Measurements from ENCODE around the gene RHOB. TPM values are rescaled to one million over a fixed set of nuclear protein-coding genes. Genes with fewer than 3 reads are reported as not detected.

The RHOB gene
- polyA plus RNA-seq, 1 donor from 2014 or later: 205 TPM

DNA sequence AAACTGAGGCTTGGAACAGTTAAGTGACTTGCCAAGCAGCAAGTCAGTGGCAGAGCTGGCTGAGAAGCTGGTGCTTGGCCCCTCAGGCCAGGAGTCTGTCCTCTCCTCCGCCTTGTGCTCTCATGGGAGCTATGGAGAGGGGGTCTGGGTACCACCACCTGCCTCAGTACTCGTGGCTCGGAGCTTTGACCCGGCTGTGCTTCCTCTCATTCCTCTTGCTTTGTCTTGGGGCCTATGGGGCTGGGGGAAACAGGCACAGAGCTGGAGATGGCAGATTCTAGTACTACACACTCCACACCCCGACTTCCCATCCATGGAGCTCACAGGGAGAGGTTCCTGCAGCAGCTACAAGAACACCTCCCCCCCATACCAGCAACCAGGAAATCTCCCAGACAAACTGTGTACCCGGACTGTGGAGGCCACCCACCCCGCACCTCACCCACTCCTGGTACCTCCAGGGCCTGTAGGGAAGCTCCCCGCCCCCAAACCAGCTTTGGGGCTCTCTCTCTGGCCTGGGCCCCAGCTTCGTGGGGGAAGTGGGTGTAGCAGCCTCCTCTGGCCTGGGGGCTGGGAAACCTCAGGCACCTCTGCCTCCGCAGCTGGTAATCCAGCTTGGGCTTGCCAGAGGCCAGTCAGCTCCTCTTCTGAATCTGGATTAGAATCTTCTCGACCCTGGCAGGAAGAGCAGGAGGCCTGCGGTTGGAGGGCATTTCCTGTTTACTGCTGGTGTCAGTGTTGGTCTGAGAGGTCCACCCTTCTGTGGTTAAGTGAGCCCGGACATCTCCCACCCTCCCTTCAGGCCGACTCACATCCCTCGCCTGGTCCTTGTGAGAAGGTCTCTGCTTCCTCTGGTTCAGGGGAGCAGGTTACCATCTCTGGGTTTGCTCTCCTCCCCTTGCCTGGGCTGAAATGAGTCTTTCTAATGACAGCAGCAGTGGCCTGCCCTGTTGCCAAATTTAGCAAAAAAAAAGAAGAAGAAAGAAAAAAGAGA is 22.3 kb upstream of the RHOB start:
- H3K9ac ChIP-seq (ENCODE audit: low read length): no peak overlapping the region
- no peaks in the 10 kb centered on the region for H3K79me2 ChIP-seq (replicated peaks; ENCODE audit: insufficient read depth, low read length)
- H3K27ac ChIP-seq (ENCODE audit: low read length): no peak overlapping the region
- no peaks in the 10 kb centered on the region for H3K36me3 ChIP-seq (ENCODE audit: insufficient read depth, low read length)
- no peaks in the 10 kb centered on the region for H3K9me2 ChIP-seq (ENCODE audit: insufficient read depth, low read length)
- no peak overlapping the region for H2AFZ ChIP-seq (ENCODE audit: low read depth, low read length)
- no peak overlapping the region for H3K4me2 ChIP-seq (ENCODE audit: low read length)
- H4K20me1 ChIP-seq (ENCODE audit: insufficient read depth): no peaks in the 10 kb centered on the region
- no peaks in the 10 kb centered on the region for H3F3A ChIP-seq (ENCODE audit: insufficient read depth, low read length, poor library complexity, severe bottlenecking)
- no peaks in the 10 kb centered on the region for H3K27me3 ChIP-seq (ENCODE audit: insufficient read depth, low read depth, low read length)
- no peaks in the 10 kb centered on the region for H3K9me3 ChIP-seq (ENCODE audit: low read length)
- TF ChIP-seq SMC3 (conservative IDR thresholded peaks at IDR 0.05; ENCODE audit: poor library complexity): no peak
- no peak for TF ChIP-seq POLR2AphosphoS5 (IDR thresholded peaks at IDR 0.05)
- no peak for TF ChIP-seq RAD21 (conservative IDR thresholded peaks at IDR 0.05)
- TF ChIP-seq, protein P1, sequence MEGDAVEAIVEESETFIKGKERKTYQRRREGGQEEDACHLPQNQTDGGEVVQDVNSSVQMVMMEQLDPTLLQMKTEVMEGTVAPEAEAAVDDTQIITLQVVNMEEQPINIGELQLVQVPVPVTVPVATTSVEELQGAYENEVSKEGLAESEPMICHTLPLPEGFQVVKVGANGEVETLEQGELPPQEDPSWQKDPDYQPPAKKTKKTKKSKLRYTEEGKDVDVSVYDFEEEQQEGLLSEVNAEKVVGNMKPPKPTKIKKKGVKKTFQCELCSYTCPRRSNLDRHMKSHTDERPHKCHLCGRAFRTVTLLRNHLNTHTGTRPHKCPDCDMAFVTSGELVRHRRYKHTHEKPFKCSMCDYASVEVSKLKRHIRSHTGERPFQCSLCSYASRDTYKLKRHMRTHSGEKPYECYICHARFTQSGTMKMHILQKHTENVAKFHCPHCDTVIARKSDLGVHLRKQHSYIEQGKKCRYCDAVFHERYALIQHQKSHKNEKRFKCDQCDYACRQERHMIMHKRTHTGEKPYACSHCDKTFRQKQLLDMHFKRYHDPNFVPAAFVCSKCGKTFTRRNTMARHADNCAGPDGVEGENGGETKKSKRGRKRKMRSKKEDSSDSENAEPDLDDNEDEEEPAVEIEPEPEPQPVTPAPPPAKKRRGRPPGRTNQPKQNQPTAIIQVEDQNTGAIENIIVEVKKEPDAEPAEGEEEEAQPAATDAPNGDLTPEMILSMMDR (IDR thresholded peaks at IDR 0.05; ENCODE audit: poor library complexity, severe bottlenecking): no peak
- no peak for TF ChIP-seq EZH2 (IDR thresholded peaks at IDR 0.05; ENCODE audit: borderline replicate concordance, insufficient read depth, low read length, poor library complexity, severe bottlenecking)
- TF ChIP-seq, protein P2, sequence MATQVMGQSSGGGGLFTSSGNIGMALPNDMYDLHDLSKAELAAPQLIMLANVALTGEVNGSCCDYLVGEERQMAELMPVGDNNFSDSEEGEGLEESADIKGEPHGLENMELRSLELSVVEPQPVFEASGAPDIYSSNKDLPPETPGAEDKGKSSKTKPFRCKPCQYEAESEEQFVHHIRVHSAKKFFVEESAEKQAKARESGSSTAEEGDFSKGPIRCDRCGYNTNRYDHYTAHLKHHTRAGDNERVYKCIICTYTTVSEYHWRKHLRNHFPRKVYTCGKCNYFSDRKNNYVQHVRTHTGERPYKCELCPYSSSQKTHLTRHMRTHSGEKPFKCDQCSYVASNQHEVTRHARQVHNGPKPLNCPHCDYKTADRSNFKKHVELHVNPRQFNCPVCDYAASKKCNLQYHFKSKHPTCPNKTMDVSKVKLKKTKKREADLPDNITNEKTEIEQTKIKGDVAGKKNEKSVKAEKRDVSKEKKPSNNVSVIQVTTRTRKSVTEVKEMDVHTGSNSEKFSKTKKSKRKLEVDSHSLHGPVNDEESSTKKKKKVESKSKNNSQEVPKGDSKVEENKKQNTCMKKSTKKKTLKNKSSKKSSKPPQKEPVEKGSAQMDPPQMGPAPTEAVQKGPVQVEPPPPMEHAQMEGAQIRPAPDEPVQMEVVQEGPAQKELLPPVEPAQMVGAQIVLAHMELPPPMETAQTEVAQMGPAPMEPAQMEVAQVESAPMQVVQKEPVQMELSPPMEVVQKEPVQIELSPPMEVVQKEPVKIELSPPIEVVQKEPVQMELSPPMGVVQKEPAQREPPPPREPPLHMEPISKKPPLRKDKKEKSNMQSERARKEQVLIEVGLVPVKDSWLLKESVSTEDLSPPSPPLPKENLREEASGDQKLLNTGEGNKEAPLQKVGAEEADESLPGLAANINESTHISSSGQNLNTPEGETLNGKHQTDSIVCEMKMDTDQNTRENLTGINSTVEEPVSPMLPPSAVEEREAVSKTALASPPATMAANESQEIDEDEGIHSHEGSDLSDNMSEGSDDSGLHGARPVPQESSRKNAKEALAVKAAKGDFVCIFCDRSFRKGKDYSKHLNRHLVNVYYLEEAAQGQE (IDR thresholded peaks at IDR 0.05; ENCODE audit: borderline replicate concordance): no peak
- TF ChIP-seq TAF1 (IDR thresholded peaks at IDR 0.05; ENCODE audit: low read depth): no peak
- no peak for TF ChIP-seq MXI1 (conservative IDR thresholded peaks at IDR 0.05; ENCODE audit: poor library complexity, severe bottlenecking)
- no peak for TF ChIP-seq EP300 (conservative IDR thresholded peaks at IDR 0.05; ENCODE audit: poor library complexity, severe bottlenecking)
- H3K4me3 ChIP-seq (ENCODE audit: low read length): no peak overlapping the region

DNA sequence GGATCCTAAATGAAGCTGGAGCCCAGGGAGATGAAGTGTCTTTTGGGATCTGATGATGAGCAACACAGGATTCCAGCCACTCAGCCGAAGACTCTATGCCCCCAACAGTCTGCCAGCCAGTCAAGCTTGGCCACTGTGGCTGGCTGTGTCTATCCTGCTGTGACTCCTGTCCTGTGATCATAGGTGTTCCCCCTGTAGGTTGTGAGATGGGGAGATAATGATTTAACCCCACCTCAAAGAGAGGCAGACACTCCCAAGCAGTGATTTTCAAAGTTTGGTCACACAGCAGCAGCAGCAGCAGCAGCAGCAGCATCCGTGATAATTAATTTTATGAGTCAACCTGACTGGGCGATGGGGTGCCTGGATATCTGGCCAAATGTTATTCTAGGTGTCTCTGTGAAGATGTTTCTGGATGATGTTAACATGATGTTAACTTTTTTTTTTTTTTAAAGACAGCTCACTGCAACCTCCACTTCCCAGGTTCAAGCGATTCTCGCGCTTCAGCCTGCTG is 21.4 kb upstream of the RHOB start:
- Histone ChIP-seq H3K9me3 (ENCODE audit: low read length) (no peaks in the 10 kb centered on the region), H3F3A (ENCODE audit: insufficient read depth, low read length, poor library complexity, severe bottlenecking) (no peaks in the 10 kb centered on the region), H3K4me3 (ENCODE audit: low read length) (no peak overlapping the region), H3K9ac (ENCODE audit: low read length) (no peak overlapping the region), H3K27ac (ENCODE audit: low read length) (no peak overlapping the region), H3K36me3 (ENCODE audit: insufficient read depth, low read length) (no peaks in the 10 kb centered on the region), H3K27me3 (ENCODE audit: insufficient read depth, low read depth, low read length) (no peaks in the 10 kb centered on the region), H4K20me1 (ENCODE audit: insufficient read depth) (no peaks in the 10 kb centered on the region), H3K79me2 (replicated peaks; ENCODE audit: insufficient read depth, low read length) (no peaks in the 10 kb centered on the region), H3K9me2 (ENCODE audit: insufficient read depth, low read length) (no peaks in the 10 kb centered on the region), H2AFZ (ENCODE audit: low read depth, low read length) (no peak overlapping the region), H3K4me2 (ENCODE audit: low read length) (no peak overlapping the region)
- TF ChIP-seq TAF1 (IDR thresholded peaks at IDR 0.05; ENCODE audit: low read depth) (no peak), EZH2 (IDR thresholded peaks at IDR 0.05; ENCODE audit: borderline replicate concordance, insufficient read depth, low read length, poor library complexity, severe bottlenecking) (no peak), POLR2AphosphoS5 (IDR thresholded peaks at IDR 0.05) (no peak), MXI1 (conservative IDR thresholded peaks at IDR 0.05; ENCODE audit: poor library complexity, severe bottlenecking) (no peak), SMC3 (conservative IDR thresholded peaks at IDR 0.05; ENCODE audit: poor library complexity) (no peak), EP300 (conservative IDR thresholded peaks at IDR 0.05; ENCODE audit: poor library complexity, severe bottlenecking) (no peak), RAD21 (conservative IDR thresholded peaks at IDR 0.05) (no peak)
- TF ChIP-seq, protein P1 (IDR thresholded peaks at IDR 0.05; ENCODE audit: poor library complexity, severe bottlenecking): no peak
- TF ChIP-seq, protein P2 (IDR thresholded peaks at IDR 0.05; ENCODE audit: borderline replicate concordance): no peak
